GDM1 (cell line): ENCODE results near the gene CFAP58.

Experiments
- DNase-seq: peaks from one replicate; lab custom pipeline; 2025; lab: John Stamatoyannopoulos, UW

The CFAP58 gene

DNA sequence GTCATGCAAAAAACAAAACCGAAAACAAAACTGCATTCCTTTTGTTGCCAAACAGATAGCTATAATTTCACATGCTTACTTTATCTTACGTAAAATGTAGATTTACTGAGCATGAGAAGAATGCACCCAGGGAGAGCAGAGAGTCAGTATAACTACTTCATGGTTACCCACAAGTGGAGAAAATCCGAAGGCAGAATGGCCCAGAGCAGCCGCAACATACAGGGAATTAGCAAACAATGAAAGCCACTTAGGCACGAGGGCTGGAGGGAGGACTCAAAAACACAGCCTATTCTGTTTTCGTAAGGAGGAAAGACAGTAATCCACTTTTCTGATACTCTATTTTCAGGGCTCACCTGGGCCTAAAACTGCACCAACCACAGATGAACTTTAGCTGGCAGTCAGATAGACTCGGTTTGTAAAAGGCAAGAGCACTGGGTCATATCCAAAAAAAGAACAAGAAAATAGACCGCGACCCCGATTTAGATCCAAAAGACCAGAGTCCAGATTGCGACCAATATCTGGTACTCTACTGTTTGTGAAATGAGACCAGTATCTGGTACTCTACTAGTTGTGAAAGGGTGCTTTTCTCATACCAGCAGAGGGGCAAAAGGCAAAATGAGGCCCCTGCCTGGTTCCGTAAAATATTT lies 16.7 kb upstream of the CFAP58 start:
- no peak for DNase-seq

GRCh38 chr10:104337521-104337984 lies 16.1 kb upstream of the CFAP58 start:
- peak; percentile 19 for DNase-seq

- peak; percentile 62 for DNase-seq
These were observed 15.5 kb upstream of the CFAP58 start, which contains the start of gene ITPRIP for GRCh38 chr10:104337985-104338735. ITPRIP (minus strand) TSS chr10:104338465; CDS start chr10:104316051, 22,414 bp downstream.

GRCh38 chr10:104339469-104340110 lies 14.0 kb upstream of the CFAP58 start:
- no peak for DNase-seq

DNA sequence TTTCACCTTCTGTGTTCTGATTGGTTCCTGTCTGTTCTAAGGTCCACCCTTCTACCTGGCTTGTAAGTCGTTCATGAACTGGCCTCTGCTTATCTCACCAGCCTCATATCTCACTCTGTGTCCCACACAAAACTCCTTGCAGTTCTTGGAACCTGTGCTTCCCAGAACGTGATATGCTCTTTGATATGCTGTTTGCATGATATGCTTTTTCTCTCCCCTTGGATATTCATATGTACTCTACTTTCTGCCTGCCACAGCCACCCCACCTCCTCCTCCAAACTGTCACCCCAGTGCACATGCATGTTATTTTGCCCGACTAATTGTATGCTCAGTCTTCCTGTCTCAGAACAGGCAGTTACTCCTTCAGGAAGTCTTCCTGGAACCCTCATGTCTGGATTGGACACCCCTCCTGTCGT lies 13.5 kb upstream of the CFAP58 start:
- no peak for DNase-seq

DNA sequence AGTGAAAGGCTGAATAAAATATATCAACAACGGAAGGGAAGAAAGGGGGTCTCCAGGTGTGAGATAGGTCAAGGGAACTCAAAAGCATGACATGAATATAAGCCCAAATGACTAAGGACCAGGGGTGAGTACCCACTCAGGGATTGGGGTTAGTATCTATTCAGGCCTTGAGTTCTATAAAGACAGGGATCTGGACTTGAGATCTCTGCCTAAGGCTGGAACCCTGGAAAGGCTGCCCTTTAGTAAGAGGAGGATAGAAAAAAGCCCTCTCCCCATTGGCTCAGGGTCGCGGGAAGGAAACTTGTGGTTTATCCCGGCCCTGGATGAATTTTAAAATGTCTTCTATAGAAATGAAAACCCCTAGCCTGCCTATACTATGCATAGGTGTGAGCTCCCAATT lies 13.0 kb upstream of the CFAP58 start:
- DNase-seq: no peak

GRCh38 chr10:104342941-104343411 lies 10.7 kb upstream of the CFAP58 start:
- no peak for DNase-seq

DNA sequence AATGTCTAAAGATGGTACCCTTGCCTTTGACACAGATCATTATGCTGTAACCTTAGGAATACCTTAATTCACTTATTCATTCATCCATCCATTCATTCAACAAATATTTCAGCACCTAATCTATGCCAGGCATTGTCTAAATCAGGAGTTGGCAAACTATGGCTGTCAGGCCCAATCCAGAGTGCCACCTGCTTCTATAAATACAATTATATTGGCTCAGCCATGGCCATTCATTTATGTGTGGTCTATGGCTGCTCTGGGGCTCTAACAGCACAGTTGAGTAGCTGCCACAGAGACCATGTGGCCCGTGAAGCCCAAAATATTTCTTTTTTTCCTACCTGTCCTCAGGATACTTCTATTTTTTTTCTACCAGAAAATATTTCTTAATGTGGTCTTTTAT lies 9.4 kb upstream of the CFAP58 start:
- no peak for DNase-seq

- no peak for DNase-seq
These were observed 8.1 kb upstream of the CFAP58 start for GRCh38 chr10:104345515-104345914.

- no peak for DNase-seq
These were observed 7.7 kb upstream of the CFAP58 start for GRCh38 chr10:104345941-104346340.

DNA sequence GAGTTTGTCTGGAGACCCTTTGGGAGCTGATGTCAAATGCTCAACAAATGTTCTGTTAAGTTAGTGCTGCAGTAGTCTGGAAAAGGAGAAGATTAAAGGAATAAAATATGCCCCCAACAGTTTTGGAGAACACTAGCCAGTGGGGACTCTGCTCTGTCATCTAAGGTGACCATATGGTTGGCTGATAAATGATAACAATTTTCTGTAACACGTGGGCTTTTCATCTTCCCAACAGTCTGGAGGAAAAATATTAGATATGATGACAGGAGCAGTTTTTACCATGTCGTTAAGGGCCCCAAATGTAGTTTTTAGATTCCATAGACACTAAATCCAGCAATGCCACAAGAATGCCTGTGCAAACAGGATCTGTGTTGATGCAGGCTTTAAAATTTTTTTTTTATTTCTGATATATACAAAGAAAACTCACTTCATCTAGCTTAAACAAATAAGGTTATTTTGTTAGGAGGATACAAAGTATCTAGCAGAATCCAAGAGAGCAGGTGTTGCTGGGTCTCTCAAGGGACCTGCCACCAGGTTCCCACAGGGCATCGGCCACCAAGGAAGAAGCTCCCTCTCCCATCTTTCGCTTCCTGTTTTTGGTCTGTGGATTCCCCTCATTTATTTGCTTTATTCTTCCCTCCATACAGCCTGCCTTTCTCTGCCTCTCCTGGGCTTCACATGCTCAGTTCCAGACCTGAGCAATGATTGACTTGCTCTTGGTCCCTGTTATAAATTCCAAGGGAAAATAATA lies 6.2 kb upstream of the CFAP58 start:
- no peak for DNase-seq

GRCh38 chr10:104348601-104349000 lies 5.0 kb upstream of the CFAP58 start:
- no peak for DNase-seq

DNA sequence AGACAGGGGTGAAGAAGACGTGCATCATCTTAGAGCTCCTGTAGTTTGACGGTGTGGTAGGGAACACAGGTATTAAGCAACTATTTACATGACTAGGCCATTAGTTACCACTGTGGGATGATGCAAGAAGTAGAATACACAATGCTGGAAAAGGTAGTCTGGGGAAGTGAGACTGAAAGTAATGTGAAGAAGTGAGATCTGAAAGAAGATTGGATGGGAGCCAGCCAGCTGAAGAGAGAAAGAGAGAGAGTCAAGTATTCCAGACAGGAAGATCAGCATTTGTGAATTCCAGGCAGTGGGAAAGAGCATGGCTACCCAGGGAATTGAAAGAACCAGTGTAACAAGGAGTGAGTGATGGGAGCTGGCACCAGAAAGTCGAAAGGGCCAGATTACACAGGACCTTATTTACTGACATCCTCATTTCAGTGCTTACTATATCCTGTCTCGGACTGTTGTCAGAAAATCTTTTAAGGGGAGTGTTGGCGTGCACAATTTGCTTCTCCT lies 4.0 kb upstream of the CFAP58 start:
- no peak for DNase-seq

DNA sequence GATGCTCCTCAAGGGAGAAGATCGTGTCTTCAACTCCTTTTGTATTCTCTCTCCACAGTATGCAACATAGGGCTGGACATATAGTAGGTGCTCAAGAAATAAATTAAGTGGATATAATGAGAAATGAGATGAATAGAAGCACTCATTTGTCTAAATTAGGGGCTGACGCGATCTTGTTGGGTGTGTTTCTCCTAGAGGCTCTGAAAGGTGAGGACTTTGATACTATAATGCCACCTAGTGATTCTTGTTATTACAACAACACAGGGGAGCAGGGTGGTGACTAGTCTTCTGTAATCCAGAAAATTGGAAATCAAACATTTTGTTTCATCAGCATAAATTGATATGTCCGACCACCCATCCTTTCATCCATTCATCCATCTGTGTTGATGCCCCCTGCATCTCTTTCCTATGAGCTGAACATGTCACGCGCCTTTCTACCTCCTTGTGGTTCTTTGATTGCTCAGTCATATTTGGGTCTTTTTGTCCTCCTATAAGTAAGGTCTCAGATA lies 3.5 kb upstream of the CFAP58 start:
- peak; percentile 42 for DNase-seq

- peak; percentile 45 for DNase-seq
These were observed 2.5 kb upstream of the CFAP58 start for GRCh38 chr10:104351061-104351702.

DNA sequence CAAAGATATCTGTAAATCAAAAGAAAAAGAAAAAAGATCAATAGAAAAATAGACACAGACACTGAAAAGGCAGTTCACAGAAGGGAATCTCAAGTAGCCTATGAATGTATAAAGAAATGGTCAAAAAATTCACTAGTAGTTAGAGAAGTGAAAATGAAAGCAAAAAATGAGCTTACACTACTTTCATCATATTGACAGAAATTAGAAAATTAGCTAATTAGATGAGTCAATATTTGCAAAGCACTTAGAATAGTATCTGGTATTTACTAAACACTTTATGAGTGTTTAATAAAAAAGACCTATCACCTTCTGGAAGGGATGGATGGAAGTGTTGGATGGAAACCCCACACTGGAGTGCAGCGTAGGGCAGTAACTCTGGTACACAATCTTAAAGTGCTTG lies 1.7 kb upstream of the CFAP58 start:
- DNase-seq: no peak

DNA sequence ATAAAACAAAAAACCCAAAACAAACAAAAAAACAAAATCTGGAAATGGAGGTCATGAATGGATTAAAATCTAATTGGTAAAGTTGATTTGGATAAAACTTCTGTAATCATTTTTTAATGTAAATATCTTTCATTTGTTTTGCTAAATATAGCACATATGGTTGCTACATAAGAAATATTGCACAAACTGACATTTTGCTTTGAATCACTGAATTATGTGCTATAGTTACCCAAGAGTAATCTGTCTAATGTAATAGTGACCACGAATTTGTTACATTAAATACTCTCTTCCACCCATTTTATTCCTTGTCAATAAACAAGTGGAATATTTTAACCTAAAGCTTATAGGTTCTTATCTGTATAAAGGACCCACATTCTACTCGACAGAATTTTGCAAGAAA lies 6.2 kb downstream of the CFAP58 start:
- no peak for DNase-seq

DNA sequence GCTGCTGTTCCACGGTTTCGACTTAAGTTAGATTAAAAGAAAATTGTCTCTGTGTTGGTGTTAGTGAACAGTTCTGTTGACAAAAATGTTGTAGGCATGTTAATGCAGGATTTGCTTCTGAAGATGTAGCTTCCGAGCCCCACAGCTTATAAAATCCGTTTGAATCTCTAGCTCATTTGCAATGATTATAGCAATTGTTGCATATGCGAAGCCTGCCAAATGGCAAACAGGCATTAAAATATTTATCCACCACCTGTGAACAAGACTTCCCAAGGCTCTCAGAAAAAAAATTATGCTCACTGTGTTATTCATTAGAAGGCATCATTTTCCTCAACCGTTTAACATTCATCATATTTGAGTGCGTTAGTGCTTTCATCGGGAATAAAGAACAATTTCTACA lies 14.3 kb downstream of the CFAP58 start:
- no peak for DNase-seq

DNA sequence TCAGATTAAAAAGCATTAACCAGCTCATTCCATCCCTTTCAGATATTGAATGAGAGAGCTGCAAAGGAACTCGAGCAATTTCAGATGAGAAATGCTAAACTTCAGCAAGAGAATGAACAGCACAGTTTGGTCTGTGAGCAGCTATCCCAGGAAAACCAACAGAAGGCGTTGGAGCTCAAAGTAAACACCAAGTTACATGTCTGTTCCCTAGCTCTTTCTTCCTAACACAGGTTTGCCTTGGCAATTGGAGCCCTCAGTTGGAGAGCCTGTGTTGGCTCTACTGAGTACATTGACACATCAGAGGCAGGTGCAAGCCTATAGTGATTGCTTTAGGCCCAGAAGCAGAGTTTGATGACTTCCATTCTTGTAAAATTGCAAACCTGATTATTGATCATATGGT lies 14.7 kb downstream of the CFAP58 start:
- DNase-seq: no peak

GRCh38 chr10:104371753-104372152 lies 18.1 kb downstream of the CFAP58 start:
- no peak for DNase-seq

DNA sequence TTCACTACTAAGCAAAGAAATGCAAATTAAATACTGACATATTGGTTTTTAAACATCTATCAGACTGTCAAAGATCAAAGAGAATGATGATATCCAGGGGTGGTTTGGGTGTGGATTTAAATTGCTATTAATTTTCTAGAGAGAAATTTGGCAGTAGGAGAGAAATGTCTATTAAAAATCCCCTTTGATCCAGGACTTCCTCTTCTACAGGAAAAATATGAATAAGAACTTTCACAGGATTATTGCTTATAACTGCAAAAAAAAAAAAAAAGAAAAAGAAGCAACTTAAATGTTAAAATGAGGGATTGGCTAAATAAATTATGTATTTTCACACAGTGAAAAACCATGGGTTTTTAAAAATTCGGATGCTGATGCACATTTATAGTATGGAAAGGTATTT lies 21.0 kb downstream of the CFAP58 start:
- no peak for DNase-seq
